Erythroblast (primary cell): ENCODE measurements around the gene DHDH.

Experiments
- GATA1 ChIP-seq: IDR thresholded peaks from 2 replicates; pipeline ENCODE4 v1.6.1; 2011; ENCODE audit warnings: low read depth, mild to moderate bottlenecking, control low read depth, low read length, moderate library complexity
- POLR2A ChIP-seq: IDR thresholded peaks from 2 replicates; pipeline ENCODE4 v1.6.1; 2011; ENCODE audit warnings: mild to moderate bottlenecking, low read length

DNA sequence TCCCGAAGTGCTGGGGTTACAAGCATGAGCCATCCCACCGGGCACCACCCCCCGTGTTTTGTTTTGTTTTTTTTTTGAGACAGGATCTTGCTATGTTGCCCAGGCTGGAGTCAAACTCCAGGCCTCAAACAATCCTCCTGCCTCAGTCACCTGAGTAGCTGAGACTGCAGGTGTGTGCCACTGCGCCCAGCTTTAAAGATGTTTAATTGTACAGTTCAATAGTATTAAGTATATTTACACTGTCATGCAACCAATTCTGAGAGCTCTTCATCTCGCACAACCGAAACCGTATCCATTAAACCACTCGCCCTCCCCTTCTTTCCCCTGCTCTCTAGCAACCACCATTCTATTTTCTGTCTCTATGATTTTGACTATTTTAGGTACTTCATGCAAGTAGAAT lies 17.7 kb upstream of the DHDH start:
- TF ChIP-seq GATA1 (no peak), POLR2A (no peak)
